SU-DHL-6 (cell line): ENCODE data around the gene TBC1D22A.

Experiments used
- H2AFZ ChIP-seq: fragments of 200-600 bp; sonication (generic); 2 replicates; pipeline ENCODE4 v1.6.1; 2014; ENCODE audit warnings: low read depth, mild to moderate bottlenecking, moderate library complexity, mixed read lengths, antibody characterized with exemption, low read length; ENCODE audit not compliant: severe bottlenecking
- H3F3A ChIP-seq: fragments of 200-600 bp; shearing (Covaris generic); 2 replicates; pipeline ENCODE4 v1.6.0; 2016; ENCODE audit warnings: antibody characterized with exemption, mild to moderate bottlenecking; ENCODE audit not compliant: insufficient read depth
- H3K27ac ChIP-seq: fragments of 200-600 bp; sonication (generic); 2 replicates; pipeline ENCODE4 v1.5.1; 2016; ENCODE audit warnings: low read depth, mild to moderate bottlenecking, low read length, moderate library complexity, mixed read lengths
- H3K27me3 ChIP-seq: fragments of 200-600 bp; sonication (generic), shearing (Covaris generic); 2 replicates; pipeline ENCODE4 v1.6.0; 2014; ENCODE audit warnings: mild to moderate bottlenecking, low read length
- H3K36me3 ChIP-seq: fragments of 200-600 bp; sonication (generic); 2 replicates; pipeline ENCODE4 v1.6.1; 2014; ENCODE audit warnings: mild to moderate bottlenecking, low read length, mixed read lengths
- H3K4me2 ChIP-seq: fragments of 300-600, 200-600 bp; shearing (Covaris generic), sonication (generic); 2 replicates; pipeline ENCODE4 v1.6.0; 2014; ENCODE audit warnings: low read length, low read depth, mild to moderate bottlenecking; ENCODE audit not compliant: poor library complexity, severe bottlenecking
- H3K4me3 ChIP-seq: fragments of 200-600 bp; sonication (generic); 2 replicates; pipeline ENCODE4 v1.5.1; 2014; ENCODE audit warnings: antibody characterized with exemption, low read length, mild to moderate bottlenecking, mixed read lengths; ENCODE audit not compliant: insufficient read depth, poor library complexity, severe bottlenecking
- H3K79me2 ChIP-seq: fragments of 200-600 bp; sonication (generic); 2 replicates; pipeline ENCODE4 v1.6.1; 2014; ENCODE audit warnings: mild to moderate bottlenecking, low read length, moderate library complexity; ENCODE audit not compliant: insufficient read depth
- H3K9ac ChIP-seq: fragments of 200-600 bp; sonication (generic); 2 replicates; pipeline ENCODE4 v1.7.0; 2014; ENCODE audit warnings: mild to moderate bottlenecking, low read length
- H3K9me2 ChIP-seq: fragments of 200-600 bp; sonication (generic); replicated peaks from 2 replicates; pipeline ENCODE4 v1.6.1; 2014; ENCODE audit warnings: low read length; ENCODE audit not compliant: insufficient read depth
- H3K9me3 ChIP-seq: fragments of 200-600 bp; sonication (generic); 2 replicates; pipeline ENCODE4 v1.6.1; 2014; ENCODE audit warnings: low read length, mixed read lengths; ENCODE audit not compliant: insufficient read depth
- H4K20me1 ChIP-seq: fragments of 200-600 bp; sonication (generic); 2 replicates; pipeline ENCODE4 v1.6.1; 2014; ENCODE audit warnings: low read depth, mild to moderate bottlenecking, antibody characterized with exemption, low read length, moderate library complexity, mixed read lengths
- CTCF ChIP-seq: fragments of 200-600 bp; sonication (generic); IDR thresholded peaks from one replicate; pipeline ENCODE4 v1.5.1; 2017; ENCODE audit warnings: antibody characterized with exemption, mild to moderate bottlenecking, low read length, moderate library complexity; ENCODE audit not compliant: insufficient read depth, poor library complexity, severe bottlenecking
- EZH2phosphoT487 ChIP-seq: fragments of 200-600 bp; sonication (generic), shearing (Covaris generic); conservative IDR thresholded peaks from 2 replicates; pipeline ENCODE4 v1.6.1; 2018; ENCODE audit warnings: mild to moderate bottlenecking, antibody characterized with exemption, low read length, moderate library complexity, mixed read lengths

The TBC1D22A gene

GRCh38 chr22:46757104-46757503 is 5.3 kb upstream of the TBC1D22A start:
- Histone ChIP-seq H3F3A (peaks cover 23% of the 10 kb centered on the region), H3K4me3 (no peak overlapping the region), H3K27ac (no peak overlapping the region), H3K36me3 (no peaks in the 10 kb centered on the region), H3K9ac (no peak overlapping the region), H3K4me2 (no peak overlapping the region), H3K79me2 (0 out of 2 replicates have a peak, but pooled peaks cover 3% of the 10 kb centered on the region), H3K9me3 (peaks cover 13% of the 10 kb centered on the region; the same call in 1 of the 2 replicates), H4K20me1 (no peaks in the 10 kb centered on the region), H2AFZ (no peak overlapping the region), H3K27me3 (no peaks in the 10 kb centered on the region), H3K9me2 (no peaks in the 10 kb centered on the region)
- TF ChIP-seq EZH2phosphoT487 (no peak), CTCF (no peak)

GRCh38 chr22:46758121-46758520 is 4.3 kb upstream of the TBC1D22A start:
- Histone ChIP-seq H3K79me2 (peaks cover 12% of the 10 kb centered on the region), H3K9me2 (no peaks in the 10 kb centered on the region), H4K20me1 (no peaks in the 10 kb centered on the region), H3K4me2 (no peak overlapping the region), H3K9ac (no peak overlapping the region), H3K27ac (no peak overlapping the region), H3K36me3 (no peaks in the 10 kb centered on the region), H3K4me3 (no peak overlapping the region), H2AFZ (no peak overlapping the region), H3F3A (peaks cover 23% of the 10 kb centered on the region), H3K9me3 (peaks cover 13% of the 10 kb centered on the region; the same call in 1 of the 2 replicates), H3K27me3 (no peaks in the 10 kb centered on the region)
- no peak for TF ChIP-seq EZH2phosphoT487
- no peak for TF ChIP-seq CTCF

GRCh38 chr22:46758867-46759290 is 3.6 kb upstream of the TBC1D22A start:
- Histone ChIP-seq H3K9me3 (peaks cover 13% of the 10 kb centered on the region; the same call in 1 of the 2 replicates), H3K9ac (no peak overlapping the region), H3K27ac (no peak overlapping the region; the same call in 1 of the 2 replicates), H3K4me3 (no peak overlapping the region), H2AFZ (no peak overlapping the region), H3K36me3 (no peaks in the 10 kb centered on the region), H3F3A (peaks cover 23% of the 10 kb centered on the region), H3K79me2 (peaks cover 19% of the 10 kb centered on the region), H4K20me1 (no peaks in the 10 kb centered on the region), H3K27me3 (no peaks in the 10 kb centered on the region), H3K4me2 (no peak overlapping the region), H3K9me2 (no peaks in the 10 kb centered on the region)
- no peak for TF ChIP-seq EZH2phosphoT487
- peak; percentile 64 for TF ChIP-seq CTCF
